ENCODE data around the gene FEM1C. TPM values are rescaled to one million over a fixed set of nuclear protein-coding genes. Genes with fewer than 3 reads are reported as not detected.
"Not testable (repeated sequence)": the region's sequence is repeated elsewhere in the genome, so short reads cannot be mapped to it uniquely, and the experiment has no call there.

The FEM1C gene
- polyA plus RNA-seq, 3 donors from 2014 or later: 0.73 to 2.0 (median 1.5) TPM

DNA sequence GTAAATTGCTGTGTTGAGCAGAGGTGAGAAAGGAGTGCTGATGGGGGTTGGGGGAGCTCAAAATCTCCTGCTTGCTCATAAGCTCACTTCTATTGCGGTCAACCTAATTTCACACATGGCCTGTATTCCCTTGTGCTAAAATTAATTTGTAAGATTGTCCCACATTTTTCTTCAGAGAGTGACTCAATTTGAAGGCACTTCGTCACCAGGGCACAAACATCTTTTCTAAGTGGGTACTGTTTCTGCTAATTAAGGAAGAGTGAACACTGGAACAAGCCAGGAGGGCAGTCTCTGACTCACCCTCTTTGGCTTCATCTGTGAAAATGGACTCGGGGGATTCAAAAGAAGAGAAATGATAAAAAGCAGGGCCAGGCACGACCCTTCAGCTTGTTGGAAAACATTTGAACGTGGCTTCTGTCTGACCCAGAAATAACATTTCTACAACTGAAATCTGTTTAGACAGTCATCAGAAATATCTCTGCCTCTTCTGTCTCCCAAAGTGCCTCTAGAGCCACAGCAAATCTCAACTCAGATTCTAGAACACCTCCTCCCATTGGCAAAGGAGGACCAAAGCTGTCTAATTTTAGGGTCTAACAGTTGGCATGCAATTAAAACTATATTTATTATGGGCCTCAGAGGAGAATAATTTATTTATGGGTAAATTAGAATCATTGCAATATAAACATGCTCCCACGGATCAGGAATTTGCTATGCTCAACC lies 49.8 kb downstream of the FEM1C start:
- Mint-ChIP-seq H3K27me3 (ENCODE audit: low read depth in 3 of 3) (peaks cover 4 to 13% (median 12%) of the 10 kb centered on the region in 3 donors), H3K4me1 (no peaks in the 10 kb centered on the region), H3K4me3 (no peak overlapping the region), H3K36me3 (no peaks in the 10 kb centered on the region), H3K9me3 (no peaks in the 10 kb centered on the region), H3K27ac (no peak overlapping the region)
- no peak for DNase-seq

DNA sequence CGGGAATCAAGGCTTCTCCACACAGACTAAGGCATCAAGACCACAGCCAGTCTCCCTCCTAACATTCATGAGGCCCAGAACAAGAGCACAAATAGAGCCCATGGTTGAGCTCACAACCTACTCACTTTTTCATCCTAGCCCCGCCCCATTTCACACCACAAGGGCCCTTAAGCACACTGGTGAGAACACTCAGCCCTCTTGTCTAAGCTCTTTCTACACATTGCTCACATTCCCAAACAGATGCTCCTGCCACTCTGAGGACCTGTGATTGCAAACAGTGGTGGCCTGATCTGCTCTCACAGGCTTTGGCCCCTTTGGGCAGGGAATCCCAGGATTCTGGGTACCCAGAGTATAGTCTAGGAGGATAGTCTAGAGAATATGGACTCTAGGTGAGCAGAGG lies 54.0 kb downstream of the FEM1C start:
- Mint-ChIP-seq H3K36me3 (no peaks in the 10 kb centered on the region), H3K27ac (no peak overlapping the region), H3K4me3 (no peak overlapping the region), H3K4me1 (no peaks in the 10 kb centered on the region), H3K9me3 (no peaks in the 10 kb centered on the region), H3K27me3 (ENCODE audit: low read depth in 3 of 3) (peaks cover 0 to 9% (median 7%) of the 10 kb centered on the region in 3 donors)
- no peak for DNase-seq

DNA sequence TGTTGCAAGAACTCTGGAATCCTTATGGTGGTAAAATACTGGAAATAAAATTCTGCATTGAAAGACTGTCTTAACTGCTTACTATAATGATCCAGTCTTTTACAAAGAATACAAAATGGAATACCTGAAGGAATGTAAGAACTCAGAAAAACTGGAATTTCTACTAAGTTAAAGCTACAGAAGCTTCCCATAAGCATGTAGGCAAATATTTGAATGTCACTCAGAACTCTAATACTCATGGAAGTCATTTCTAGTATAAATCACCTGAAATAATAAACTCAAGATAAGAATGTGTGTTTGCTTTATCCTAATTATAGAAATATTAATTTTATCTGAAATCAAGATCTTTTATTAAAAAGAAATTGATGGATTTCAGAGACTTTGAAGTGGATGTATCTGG lies 54.8 kb downstream of the FEM1C start:
- peaks cover 0 to 7% (median 3%) of the 10 kb centered on the region in 3 donors for H3K27me3 Mint-ChIP-seq (ENCODE audit: low read depth in 3 of 3)
- H3K36me3 Mint-ChIP-seq: no peaks in the 10 kb centered on the region
- H3K27ac Mint-ChIP-seq: no peak overlapping the region
- no peak for DNase-seq
- no peaks in the 10 kb centered on the region for H3K4me1 Mint-ChIP-seq
- no peak overlapping the region for H3K4me3 Mint-ChIP-seq
- H3K9me3 Mint-ChIP-seq: no peaks in the 10 kb centered on the region

DNA sequence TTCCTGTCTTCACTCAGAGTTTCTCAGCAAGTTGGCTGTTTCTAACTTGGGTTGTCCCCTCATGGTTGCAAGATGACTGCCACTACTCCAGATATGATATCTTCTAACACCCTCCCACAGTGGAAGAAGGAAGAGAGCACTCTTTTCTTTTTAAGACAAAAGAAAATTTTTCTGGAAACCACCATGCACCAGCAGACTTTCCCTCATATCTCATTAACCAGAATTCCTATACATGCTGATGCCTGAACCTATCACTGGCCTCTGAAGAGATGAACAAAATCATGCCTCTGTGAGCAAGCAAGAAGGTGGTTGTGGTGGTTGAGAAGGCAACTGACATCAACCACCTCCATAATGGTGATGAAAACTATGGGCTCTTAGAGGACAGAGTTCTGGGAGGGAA lies 56.8 kb downstream of the FEM1C start:
- Mint-ChIP-seq H3K4me1 (no peaks in the 10 kb centered on the region), H3K4me3 (no peak overlapping the region), H3K9me3 (no peaks in the 10 kb centered on the region), H3K27ac (no peak overlapping the region), H3K27me3 (ENCODE audit: low read depth in 3 of 3) (peaks cover 0 to 7% (median 0%) of the 10 kb centered on the region in 3 donors), H3K36me3 (no peaks in the 10 kb centered on the region)
- no peak for DNase-seq

DNA sequence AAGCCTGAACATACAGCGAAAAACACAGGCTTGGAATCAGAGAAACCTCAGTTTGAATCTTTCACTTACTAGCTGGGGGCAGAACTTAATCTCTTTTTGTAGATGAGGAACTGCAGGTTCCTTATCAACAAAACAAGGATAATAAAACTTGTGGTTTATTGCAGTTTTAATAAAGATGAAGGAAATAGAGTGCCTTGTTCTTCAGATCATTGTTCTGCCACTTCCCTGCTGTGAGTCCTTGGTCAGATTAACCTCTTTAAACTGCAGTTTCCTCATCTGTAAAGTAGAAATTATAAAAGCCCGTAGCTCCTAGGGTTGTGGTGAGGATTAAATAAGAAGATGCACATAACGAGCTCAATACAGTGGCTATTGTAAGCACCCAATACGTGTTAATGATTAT lies 57.4 kb downstream of the FEM1C start:
- no peaks in the 10 kb centered on the region for H3K4me1 Mint-ChIP-seq
- no peaks in the 10 kb centered on the region for H3K9me3 Mint-ChIP-seq
- no peak for DNase-seq
- no peak overlapping the region for H3K27ac Mint-ChIP-seq
- H3K27me3 Mint-ChIP-seq (ENCODE audit: low read depth in 3 of 3): peaks cover 0 to 4% (median 0%) of the 10 kb centered on the region in 3 donors
- no peaks in the 10 kb centered on the region for H3K36me3 Mint-ChIP-seq
- no peak overlapping the region for H3K4me3 Mint-ChIP-seq

DNA sequence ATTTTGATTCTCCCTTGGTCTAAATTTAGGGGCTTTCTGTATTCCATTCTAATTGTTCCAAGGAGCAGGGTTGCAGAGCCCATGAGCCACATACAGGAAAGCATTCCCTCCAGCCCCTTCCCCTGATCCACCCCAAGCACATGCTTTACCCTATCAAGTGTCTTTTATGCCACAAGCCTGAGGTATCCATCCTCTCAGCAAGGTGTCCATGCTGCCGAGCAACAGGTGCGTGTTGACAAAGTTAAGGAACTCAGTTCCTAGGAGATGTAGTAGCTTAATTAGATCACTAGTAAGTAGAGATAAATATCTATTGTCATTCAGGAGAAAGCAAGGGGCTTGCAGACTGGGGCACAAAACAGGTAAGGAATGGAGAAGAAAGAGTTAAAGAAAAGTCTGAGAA lies 57.8 kb downstream of the FEM1C start:
- no peaks in the 10 kb centered on the region for H3K36me3 Mint-ChIP-seq
- no peak overlapping the region for H3K27ac Mint-ChIP-seq
- no peak overlapping the region for H3K4me3 Mint-ChIP-seq
- H3K27me3 Mint-ChIP-seq (ENCODE audit: low read depth in 3 of 3): peaks cover 0 to 2% (median 0%) of the 10 kb centered on the region in 3 donors
- H3K9me3 Mint-ChIP-seq: no peaks in the 10 kb centered on the region
- H3K4me1 Mint-ChIP-seq: no peaks in the 10 kb centered on the region
- no peak for DNase-seq

DNA sequence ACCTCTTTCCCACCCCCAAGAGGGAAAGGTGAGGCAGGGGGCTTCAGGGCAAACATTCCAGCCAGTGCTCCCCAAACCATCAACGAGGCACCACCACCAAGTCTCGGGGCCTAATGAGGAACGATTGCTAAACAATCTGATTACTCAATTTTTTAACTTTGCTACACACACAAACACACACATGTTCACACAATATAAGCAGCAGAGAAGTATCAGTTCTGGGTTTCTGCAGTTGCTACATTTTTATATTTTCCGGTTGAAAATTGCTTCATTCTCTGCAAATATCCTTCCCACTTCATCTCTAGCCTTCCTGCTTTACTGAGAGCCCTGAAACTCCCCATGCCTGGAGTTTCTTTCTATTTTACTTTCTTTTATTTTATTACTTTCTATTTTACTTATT lies 60.2 kb downstream of the FEM1C start:
- Mint-ChIP-seq H3K27me3 (ENCODE audit: low read depth in 3 of 3) (peaks cover 0 to 2% (median 2%) of the 10 kb centered on the region in 3 donors), H3K36me3 (no peaks in the 10 kb centered on the region), H3K27ac (no peak overlapping the region), H3K4me1 (no peaks in the 10 kb centered on the region), H3K9me3 (peaks cover 0 to 4% (median 0%) of the 10 kb centered on the region in 6 donors), H3K4me3 (no peak overlapping the region)
- no peak for DNase-seq

DNA sequence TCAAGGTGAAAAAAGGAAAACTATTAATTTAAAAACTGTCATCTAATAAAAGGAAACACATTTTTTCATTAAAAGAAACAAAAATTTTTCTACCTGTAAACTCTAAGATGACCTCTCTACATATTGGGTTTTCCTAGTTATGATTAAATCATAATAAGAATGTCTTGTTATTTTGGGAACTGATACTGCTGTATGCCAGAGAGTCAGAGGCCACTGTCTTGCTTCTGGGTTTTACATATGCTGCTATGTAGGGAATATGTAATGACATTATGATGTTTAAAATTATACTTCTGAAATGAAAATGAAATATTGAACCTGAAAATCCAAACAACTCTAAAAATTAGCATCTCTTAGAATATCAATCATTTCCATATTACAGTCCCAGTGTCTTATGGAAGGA lies 63.7 kb downstream of the FEM1C start:
- Mint-ChIP-seq H3K4me3 (no peak overlapping the region), H3K9me3 (peaks cover 0 to 9% (median 2%) of the 10 kb centered on the region in 6 donors), H3K27ac (no peak overlapping the region), H3K27me3 (ENCODE audit: low read depth in 3 of 3) (peaks cover 4 to 8% (median 5%) of the 10 kb centered on the region in 3 donors), H3K36me3 (no peaks in the 10 kb centered on the region), H3K4me1 (no peaks in the 10 kb centered on the region)
- no peak for DNase-seq

DNA sequence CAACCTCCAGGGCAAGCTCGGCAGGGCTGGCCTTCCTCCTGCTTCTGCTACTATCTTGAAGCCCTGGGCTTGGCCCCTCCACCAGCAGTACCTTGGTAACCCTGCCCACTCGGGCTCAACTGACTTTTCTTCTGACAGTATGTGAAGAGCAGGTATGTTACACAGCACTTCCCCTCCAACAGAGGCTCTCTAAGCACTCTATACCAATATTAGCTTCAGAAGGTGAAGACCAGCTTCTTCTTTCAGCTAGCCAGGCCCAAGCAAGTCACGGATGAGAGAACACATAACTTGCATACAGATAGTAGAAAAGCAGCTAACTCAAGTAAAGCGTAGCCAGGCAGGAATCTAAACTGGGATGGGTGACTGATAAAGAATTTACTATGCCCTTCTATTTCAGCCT lies 64.3 kb downstream of the FEM1C start:
- Mint-ChIP-seq H3K27ac (no peak overlapping the region), H3K9me3 (peaks cover 0 to 9% (median 2%) of the 10 kb centered on the region in 6 donors), H3K27me3 (ENCODE audit: low read depth in 3 of 3) (peaks cover 4 to 8% (median 5%) of the 10 kb centered on the region in 3 donors), H3K36me3 (no peaks in the 10 kb centered on the region), H3K4me1 (no peaks in the 10 kb centered on the region), H3K4me3 (no peak overlapping the region)
- no peak for DNase-seq

DNA sequence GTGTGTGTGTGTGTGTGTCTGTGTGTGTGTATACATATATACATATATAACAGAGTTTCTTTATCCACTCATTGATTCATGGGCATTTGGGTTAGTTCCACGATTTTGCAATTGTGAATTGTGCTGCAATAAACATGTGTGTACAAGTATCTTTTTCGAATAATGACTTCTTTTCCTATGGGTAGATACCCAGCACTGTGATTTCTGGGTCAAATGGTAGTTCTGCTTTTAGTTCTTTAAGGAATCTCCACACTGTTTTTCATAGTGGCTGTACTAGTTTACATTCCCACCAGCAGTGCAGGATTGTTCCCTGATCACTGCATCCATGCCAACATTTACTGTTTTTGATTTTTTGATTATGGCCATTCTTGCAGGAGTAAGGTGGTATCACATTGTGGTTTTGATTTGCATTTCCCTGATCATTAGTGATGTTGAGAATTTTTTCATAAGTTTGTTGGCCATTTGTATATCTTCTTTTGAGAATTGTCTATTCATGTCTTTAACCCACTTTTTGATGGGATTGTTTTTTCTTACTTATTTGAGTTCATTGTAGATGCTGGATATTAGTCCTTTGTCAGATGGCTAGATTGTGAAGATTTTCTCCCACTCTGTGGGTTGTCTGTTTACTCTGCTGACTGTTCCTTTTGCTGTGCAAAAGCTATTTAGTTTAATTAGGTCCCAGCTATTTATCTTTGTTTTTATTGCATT lies 65.3 kb downstream of the FEM1C start:
- not testable (repeated sequence) for DNase-seq; H3K4me3 Mint-ChIP-seq; H3K4me1 Mint-ChIP-seq; H3K9me3 Mint-ChIP-seq; H3K27me3 Mint-ChIP-seq (ENCODE audit: low read depth in 3 of 3); H3K27ac Mint-ChIP-seq; H3K36me3 Mint-ChIP-seq

DNA sequence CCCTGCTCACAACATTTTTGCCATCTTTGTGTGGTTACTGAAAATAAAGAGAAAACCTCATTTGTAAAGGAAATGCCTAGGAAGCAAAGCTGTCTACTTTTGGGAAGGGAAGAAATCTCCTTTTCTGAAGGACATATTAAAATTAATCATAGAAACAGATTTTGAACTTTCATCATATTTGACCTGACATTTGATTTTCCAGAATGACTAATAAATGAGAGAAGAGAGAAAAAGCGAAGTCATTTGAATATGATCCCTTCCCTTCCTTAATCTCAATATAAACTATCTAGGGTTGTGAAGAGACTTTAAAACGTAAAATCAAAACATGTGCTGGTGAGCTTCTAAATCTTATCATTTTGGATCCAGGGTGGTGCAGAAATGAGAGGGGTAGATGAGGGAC lies 66.3 kb downstream of the FEM1C start:
- Mint-ChIP-seq H3K36me3 (no peaks in the 10 kb centered on the region), H3K27me3 (ENCODE audit: low read depth in 3 of 3) (peaks cover 4 to 8% (median 5%) of the 10 kb centered on the region in 3 donors), H3K4me3 (no peak overlapping the region), H3K4me1 (no peaks in the 10 kb centered on the region), H3K9me3 (peaks cover 0 to 9% (median 2%) of the 10 kb centered on the region in 6 donors), H3K27ac (no peak overlapping the region)
- no peak for DNase-seq

DNA sequence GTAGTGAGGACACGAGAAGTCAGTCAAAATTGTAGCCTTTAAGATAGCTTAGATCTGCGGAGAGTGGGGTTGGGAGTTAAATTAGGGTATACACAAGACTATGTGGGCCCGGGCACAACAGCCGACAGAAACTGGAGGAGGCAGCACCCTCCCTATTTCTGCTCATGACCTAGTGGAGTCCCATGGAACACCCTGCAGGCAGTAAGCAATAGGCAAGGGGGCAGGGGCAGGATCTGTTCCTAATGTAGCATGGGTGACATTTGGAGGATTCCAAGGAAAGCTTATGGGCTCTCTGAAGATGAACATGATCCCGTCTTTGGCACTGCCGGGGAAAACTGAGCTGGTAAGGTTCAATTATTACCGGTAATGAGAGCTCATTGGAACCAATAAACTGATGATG lies 67.0 kb downstream of the FEM1C start:
- peaks cover 4 to 8% (median 5%) of the 10 kb centered on the region in 3 donors for H3K27me3 Mint-ChIP-seq (ENCODE audit: low read depth in 3 of 3)
- H3K4me3 Mint-ChIP-seq: no peak overlapping the region
- no peaks in the 10 kb centered on the region for H3K36me3 Mint-ChIP-seq
- H3K9me3 Mint-ChIP-seq: peaks cover 0 to 9% (median 2%) of the 10 kb centered on the region in 6 donors
- no peak overlapping the region for H3K27ac Mint-ChIP-seq
- no peaks in the 10 kb centered on the region for H3K4me1 Mint-ChIP-seq
- no peak for DNase-seq

DNA sequence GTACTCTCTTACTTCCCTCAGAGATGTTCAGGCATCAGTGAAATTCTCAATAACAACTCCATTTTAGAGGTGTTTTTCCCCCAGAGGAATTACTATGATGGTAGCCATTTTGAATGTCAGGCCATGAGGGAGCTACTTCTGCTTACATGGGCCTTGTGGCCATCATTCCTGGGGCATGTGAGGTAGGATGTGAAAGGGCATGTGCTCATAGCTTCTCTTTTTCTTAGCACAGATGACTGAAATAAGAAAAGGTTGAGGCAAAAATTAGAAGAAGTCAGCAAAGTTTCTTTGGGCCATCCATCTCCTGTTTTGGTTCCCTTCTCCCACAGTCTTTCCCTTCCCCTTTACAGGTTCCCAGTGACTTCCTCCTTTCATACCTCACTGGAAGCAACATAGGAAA lies 68.8 kb downstream of the FEM1C start:
- H3K4me1 Mint-ChIP-seq: no peaks in the 10 kb centered on the region
- no peak overlapping the region for H3K4me3 Mint-ChIP-seq
- peaks cover 4 to 8% (median 5%) of the 10 kb centered on the region in 3 donors for H3K27me3 Mint-ChIP-seq (ENCODE audit: low read depth in 3 of 3)
- no peaks in the 10 kb centered on the region for H3K36me3 Mint-ChIP-seq
- peaks cover 0 to 9% (median 2%) of the 10 kb centered on the region in 6 donors for H3K9me3 Mint-ChIP-seq
- H3K27ac Mint-ChIP-seq: no peak overlapping the region
- DNase-seq: no peak

DNA sequence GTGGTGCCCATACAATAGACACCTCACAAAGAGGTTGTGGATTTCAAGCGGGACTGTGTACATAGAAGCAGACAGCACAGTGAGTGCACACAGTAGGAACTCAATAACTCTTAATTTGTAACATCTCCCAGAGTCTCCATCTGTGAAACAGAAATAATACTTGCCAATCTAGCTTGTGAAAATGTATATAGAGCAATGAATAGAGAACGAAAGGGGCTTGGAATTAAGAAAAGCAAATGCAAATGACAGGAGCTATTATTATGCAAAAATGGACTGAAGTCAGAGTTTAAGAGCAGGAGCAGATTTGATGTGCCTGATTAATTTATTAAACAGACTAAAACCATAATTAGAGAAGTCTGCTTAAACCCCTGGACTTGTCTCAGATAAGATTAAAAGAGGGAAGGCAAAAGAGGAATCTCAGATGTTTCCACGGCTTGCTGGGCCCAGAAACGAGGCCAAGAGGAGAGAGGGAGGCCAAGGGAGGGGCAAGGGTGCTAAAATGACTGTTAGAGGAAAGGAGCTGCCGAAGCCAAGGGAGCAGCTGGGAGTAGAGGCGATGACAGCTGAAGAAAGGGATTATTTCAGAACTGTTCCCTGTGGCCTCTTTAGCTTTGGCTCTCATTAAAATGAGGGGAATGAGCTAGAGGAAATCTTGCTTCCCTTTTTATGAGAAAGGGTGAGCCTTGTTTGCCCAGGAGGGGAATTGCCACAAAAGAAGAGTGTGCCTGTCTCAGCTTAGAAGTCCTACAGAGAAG lies 72.1 kb downstream of the FEM1C start:
- no peaks in the 10 kb centered on the region for H3K36me3 Mint-ChIP-seq
- no peak overlapping the region for H3K27ac Mint-ChIP-seq
- no peak for DNase-seq
- peaks cover 0 to 5% (median 2%) of the 10 kb centered on the region in 6 donors for H3K9me3 Mint-ChIP-seq
- no peaks in the 10 kb centered on the region for H3K4me1 Mint-ChIP-seq
- no peak overlapping the region for H3K4me3 Mint-ChIP-seq
- peaks cover 2 to 8% (median 3%) of the 10 kb centered on the region in 3 donors for H3K27me3 Mint-ChIP-seq (ENCODE audit: low read depth in 3 of 3)
